ENCODE measurements around the gene RBBP8NL.

The RBBP8NL gene

GRCh38 chr20:62364911-62365736 is 62.2 kb downstream of the RBBP8NL start:
- Mint-ChIP-seq H3K4me1 (ENCODE audit: low read depth) (peaks cover 20% of the 10 kb centered on the region), H3K27me3 (peaks cover 60% of the 10 kb centered on the region), H3K4me3 (no peak overlapping the region), H3K36me3 (ENCODE audit: low read depth) (no peaks in the 10 kb centered on the region), H3K9me3 (no peaks in the 10 kb centered on the region), H3K27ac (no peak overlapping the region)
- intact Hi-C loops (cut with micrococcal nuclease): no loop called here

DNA sequence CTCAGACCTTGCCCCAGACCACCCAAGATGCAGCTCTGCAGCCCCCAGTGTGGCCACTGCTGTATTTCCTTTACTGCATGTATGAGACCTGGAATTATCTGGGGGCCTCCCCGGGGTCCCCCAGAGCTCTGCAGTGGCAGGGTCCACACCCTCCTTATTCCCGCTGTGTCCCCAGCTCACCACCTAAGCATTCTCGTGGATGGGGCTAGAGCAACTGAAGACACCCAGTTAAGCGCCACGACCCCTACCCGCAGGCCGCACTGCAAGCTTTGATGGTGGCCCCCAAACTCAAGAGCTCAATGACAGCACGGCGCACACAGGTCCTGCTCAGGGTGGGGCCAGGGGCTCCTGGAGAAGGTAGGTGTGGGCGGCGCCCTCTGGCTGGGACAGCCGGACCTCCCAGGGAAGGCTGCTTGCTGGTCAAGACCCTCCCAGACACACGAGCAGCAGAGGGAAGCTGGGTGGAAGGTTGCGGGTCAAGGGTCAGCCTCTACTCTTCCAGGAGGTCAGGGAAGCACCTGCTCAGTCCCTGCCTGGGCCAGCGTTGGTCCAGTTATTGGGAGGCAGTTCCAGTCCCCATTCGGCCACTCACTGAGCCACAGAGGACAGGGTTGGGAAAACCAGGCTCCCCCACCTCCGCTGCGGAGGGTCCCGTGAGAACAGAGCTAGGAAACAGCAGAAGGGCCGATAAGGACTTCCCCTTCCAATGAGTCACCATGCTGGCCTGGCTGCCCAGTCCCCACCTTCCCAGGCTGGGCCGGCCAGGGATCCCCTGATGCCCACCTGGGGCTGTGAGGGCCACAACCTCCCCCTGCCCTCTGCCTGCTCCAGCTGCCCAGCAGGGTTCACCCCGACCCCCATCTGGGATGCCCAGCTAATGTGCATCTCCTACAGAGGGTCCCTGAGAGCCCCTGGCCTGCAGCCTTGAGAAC is 63.2 kb downstream of the RBBP8NL start:
- no peak overlapping the region for H3K4me3 Mint-ChIP-seq
- no peak overlapping the region for H3K27ac Mint-ChIP-seq
- intact Hi-C loops (cut with micrococcal nuclease): no loop called here
- H3K36me3 Mint-ChIP-seq (ENCODE audit: low read depth): no peaks in the 10 kb centered on the region
- peaks cover 19% of the 10 kb centered on the region for H3K4me1 Mint-ChIP-seq (ENCODE audit: low read depth)
- no peaks in the 10 kb centered on the region for H3K9me3 Mint-ChIP-seq
- peaks cover 50% of the 10 kb centered on the region for H3K27me3 Mint-ChIP-seq

DNA sequence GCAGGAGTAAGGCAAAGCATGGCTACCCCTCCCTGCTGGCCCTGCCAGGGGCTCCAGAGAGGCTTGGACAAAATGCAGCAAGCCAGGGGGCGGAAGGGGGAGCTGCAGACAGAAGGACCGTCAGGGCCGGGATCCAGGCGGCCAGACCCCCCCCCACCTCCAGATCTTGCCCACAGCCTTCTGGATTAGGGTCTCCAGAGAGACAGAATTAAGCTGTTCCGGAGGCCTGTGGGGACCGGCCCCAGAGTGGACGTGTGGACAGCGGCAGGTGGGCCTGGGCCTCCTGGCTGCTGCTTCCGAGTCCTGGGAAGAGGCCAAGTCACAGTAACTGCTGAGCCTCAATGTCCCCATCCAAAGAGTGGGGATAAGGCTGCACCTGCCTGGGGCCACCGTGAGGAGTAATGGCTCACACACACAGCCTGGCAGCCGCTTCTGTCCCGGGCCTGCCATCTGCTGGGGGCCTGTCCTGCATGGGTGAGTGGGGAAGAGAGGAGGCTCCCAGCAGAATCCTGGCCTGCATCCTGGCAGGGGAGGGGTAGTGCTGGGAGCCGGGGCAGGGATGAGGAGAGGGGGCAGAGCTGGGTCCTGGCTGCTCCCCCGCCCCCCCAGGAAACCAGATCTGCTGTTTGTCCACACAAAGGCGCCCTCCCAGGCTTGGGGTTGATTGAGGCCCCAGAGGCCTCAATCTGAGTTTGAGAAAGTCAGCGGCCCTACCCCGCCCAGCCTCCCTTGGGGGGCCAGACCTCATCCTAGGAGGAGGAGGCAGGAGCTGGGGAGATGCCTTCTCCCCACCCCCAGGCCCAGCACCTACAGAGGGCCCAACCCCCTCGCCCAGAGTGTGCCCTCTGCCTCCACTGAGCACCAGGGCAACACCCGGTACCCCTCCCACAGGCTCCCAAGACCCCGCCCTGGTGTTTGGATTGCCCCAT is 64.1 kb downstream of the RBBP8NL start:
- no peaks in the 10 kb centered on the region for H3K36me3 Mint-ChIP-seq (ENCODE audit: low read depth)
- intact Hi-C loops (cut with micrococcal nuclease): no loop called here
- H3K27me3 Mint-ChIP-seq: peaks cover 47% of the 10 kb centered on the region

DNA sequence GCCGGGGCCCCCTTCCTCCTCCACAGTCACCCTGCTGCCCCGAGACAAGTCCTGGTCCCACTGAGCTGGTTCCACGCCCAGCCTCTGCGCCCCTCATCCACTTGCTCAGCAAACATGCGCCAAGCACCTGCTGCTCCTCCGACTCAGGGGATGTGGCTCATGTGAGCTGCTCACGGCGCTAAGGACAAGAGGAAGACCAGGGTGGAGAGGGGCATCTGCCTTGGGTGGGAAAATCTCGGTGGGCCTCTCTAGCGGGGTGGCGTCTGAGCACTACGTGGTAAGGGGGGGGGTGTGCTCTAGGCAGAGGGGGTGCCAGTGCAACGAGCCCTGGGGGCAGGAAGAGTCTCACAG is 64.8 kb downstream of the RBBP8NL start:
- Mint-ChIP-seq H3K9me3 (no peaks in the 10 kb centered on the region), H3K4me3 (no peak overlapping the region), H3K27ac (no peak overlapping the region)

More for the DNA sequence above, 64.1 kb downstream of the RBBP8NL start:
- peaks cover 9% of the 10 kb centered on the region for H3K4me1 Mint-ChIP-seq (ENCODE audit: low read depth)
- H3K27ac Mint-ChIP-seq: no peak overlapping the region
- no peak overlapping the region for H3K4me3 Mint-ChIP-seq
- H3K9me3 Mint-ChIP-seq: no peaks in the 10 kb centered on the region

GRCh38 chr20:62361799-62362589 is 65.3 kb downstream of the RBBP8NL start:
- intact Hi-C loops (cut with micrococcal nuclease): no loop called here
- Mint-ChIP-seq H3K36me3 (ENCODE audit: low read depth) (no peaks in the 10 kb centered on the region), H3K9me3 (no peaks in the 10 kb centered on the region), H3K4me3 (no peak overlapping the region), H3K27ac (no peak overlapping the region), H3K4me1 (ENCODE audit: low read depth) (peaks cover 4% of the 10 kb centered on the region), H3K27me3 (peaks cover 48% of the 10 kb centered on the region)

More for the DNA sequence above, 64.8 kb downstream of the RBBP8NL start:
- H3K36me3 Mint-ChIP-seq (ENCODE audit: low read depth): no peaks in the 10 kb centered on the region
- H3K4me1 Mint-ChIP-seq (ENCODE audit: low read depth): peaks cover 5% of the 10 kb centered on the region
- peaks cover 43% of the 10 kb centered on the region for H3K27me3 Mint-ChIP-seq
- intact Hi-C loops (cut with micrococcal nuclease): no loop called here

DNA sequence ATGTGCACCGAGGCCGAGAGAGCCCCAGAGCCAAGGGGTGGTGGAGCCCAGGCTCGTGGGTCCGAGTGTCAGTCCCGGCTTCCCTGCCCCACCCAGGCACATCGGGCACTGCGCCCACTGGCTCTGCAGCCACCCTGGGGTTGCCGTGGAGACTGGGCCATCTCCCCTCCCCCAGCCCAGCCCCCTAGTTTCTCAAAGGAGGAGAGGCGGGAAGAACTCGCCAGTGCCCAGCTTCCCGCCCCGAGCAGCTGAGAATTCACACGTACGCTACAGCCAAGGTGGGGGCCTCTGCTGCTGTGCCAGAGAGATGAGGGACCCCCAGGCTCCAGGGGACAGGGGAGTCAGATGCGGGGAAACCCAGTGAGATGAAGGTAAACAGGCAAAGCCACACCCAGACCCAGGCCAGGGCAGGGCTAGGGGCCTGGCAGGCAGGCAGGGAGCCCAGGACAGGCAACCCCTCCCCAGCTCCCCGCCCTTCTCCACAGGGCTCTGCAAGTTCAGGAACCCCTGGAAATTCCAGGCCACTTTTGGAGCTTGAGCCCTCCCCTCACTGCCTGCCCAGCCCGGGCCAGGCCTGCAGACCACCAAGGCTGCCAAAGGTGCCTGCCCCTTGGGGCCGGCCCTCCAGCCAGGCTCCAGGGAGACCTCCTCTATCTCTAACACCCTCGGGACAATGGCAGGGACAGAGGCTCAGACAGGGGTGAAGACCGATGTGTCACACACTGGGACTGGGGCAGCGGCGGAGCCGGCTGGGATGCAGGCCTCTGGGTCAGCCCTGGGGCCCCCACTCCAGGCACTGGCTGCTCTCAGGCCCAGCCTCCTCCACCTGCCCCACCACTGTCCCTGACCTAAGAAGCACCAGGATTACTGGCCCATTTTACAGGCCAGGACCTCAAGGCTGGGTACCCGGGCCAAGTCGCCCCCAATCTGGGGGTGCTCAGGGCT is 66.2 kb downstream of the RBBP8NL start:
- intact Hi-C loops (cut with micrococcal nuclease): no loop called here
- Mint-ChIP-seq H3K36me3 (ENCODE audit: low read depth) (no peaks in the 10 kb centered on the region), H3K4me3 (no peak overlapping the region), H3K9me3 (no peaks in the 10 kb centered on the region), H3K27me3 (peaks cover 52% of the 10 kb centered on the region), H3K4me1 (ENCODE audit: low read depth) (peaks cover 4% of the 10 kb centered on the region), H3K27ac (no peak overlapping the region)

All from dendritic cell treated with granulocyte-macrophage colony-stimulating factor and Interleukin-4, amounts not matched to agents 40 ng/mL and 50 ng/mL, for 4 days (primary cell).